Stimulated activated CD8-positive, alpha-beta memory T cell treated with anti-CD3 and anti-CD28 coated beads, Interleukin-2, amount 100 ng/mL, for 1 hour (primary cell): Measurements from ENCODE around the gene MYOT.
"Not testable (repeated sequence)": the region's sequence is repeated elsewhere in the genome, so short reads cannot be mapped to it uniquely, and the experiment has no call there.

Experiments used
- DNase-seq, 2 donors: peaks; one replicate each; pipeline ENCODE4 v3.0.0-alpha.2; 2020; ENCODE audit warnings: low read depth in 2 of 2

The MYOT gene

DNA sequence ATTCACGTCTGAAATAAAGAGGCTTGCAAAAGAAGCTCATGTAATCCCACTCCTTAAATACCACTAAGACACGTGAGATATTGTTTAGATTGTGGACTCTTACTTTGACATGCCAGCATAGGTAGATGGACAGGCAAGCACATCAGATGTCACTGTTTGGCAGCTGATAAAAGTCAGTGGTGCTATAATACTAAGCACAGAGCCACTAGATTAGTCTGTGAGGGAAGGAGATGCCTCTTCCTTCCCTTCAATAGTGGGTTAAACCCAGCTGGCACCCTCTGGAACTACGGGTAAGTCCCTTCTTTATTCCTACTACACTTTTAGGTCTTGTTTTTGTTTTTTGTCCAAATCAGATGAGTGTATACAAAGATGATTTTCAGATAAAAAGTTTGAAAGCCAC is at the start of gene MYOT:
Gene MYOT, plus strand, starts transcription at position 197 of the 400 bp plus-strand sequence. CDS start 2,792 bp downstream, outside the sequence.
- no peak for DNase-seq

DNA sequence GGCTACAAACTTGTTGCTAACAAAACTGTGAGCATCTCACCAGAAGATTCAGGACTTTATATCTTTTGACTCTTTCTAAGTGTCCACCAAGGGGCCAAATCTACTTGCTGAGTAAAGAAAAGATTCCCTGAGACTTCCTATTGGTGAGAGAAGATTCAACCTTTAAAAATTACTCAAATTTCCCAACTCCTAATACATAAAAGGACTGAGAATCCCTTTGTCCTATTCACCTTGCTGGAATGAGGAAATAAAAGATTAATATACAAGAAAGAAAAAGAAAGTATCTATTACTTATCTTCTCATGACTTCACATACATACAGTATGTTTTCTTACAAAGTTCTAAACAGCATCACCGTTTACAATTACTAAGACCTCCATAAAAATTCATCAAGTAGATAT is 47.9 kb upstream of the MYOT start:
- DNase-seq, result no peak

- DNase-seq, result no peak
These were observed 45.4 kb upstream of the MYOT start for GRCh38 chr5:137822158-137822764.

DNA sequence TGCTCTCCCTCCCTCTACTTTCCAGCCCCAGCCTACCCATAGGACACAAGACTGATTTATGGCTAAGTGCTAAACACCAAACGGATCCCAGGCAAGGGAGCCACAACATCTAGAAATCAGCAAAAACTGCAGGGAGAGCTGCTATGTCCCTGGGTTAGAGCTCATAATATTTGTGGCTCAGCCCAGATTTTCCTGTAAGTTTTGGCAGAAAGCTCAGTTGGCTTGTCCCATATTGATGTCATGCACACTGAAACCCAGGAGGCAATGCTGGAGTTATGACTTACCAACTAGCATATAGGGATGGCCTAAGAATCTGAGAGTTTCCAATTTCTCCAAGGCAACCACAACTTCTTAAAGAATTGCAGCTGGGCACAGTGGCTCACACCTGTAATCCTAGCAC is 44.7 kb upstream of the MYOT start:
- DNase-seq, result no peak

DNA sequence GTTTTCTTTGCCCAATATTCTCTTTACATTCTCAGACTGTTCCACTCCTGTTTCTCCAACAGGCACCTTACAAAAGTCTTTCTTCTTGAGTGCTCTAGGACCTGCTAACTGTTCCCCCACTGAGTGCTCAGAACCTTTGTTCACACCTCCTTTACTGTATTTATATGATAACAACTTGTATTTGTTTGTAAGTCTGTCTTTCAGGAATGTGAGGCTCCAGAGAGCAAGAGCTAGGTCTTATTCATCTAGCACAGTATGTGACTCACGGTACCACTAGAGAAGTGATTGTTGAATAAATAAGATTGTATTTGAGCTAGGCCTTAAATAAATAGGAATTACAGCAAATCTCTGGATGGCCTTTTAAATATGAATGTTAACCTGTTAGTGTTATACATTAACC is 42.5 kb upstream of the MYOT start:
- no peak for DNase-seq

DNA sequence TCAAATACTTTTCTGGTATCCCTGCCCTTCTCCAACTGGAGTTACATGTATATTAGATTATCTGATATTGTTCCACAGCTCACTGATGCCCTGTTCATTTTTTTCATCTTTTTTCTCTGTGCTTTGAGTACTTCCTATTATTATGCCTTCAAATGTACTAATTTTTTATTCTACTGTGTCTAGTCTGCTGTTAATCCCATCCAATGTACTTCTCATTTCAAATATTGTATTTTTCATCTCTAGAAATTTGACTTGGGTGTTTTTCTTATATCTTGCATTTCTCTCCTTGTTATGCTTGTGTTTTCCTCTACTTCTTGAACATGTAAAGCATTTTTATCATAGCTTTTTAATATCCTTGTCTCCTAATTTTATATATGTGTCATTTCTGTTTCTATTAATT is 41.6 kb upstream of the MYOT start:
- no peak for DNase-seq

DNA sequence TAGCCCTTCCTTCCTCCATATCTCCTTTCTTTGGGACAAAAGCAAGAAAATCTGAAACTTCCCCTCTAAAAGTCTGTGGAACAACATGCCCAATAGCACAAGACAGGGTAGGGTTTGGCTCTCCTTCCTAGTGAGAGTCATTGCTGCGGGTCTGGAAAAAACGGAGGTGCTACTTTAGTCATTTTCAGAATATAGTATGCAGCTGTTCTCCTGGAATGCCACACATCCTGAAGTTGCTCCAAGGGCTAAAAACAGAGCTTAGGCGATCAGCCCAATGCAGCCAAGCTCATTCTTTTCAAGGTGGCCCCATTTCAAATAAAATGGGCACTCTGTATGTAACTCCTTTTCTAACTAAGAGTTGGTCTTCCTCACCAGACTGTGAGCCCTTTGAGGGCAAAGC is 39.5 kb upstream of the MYOT start:
- no peak for DNase-seq

- no peak for DNase-seq
These were observed 39.0 kb upstream of the MYOT start for GRCh38 chr5:137828664-137829063.

DNA sequence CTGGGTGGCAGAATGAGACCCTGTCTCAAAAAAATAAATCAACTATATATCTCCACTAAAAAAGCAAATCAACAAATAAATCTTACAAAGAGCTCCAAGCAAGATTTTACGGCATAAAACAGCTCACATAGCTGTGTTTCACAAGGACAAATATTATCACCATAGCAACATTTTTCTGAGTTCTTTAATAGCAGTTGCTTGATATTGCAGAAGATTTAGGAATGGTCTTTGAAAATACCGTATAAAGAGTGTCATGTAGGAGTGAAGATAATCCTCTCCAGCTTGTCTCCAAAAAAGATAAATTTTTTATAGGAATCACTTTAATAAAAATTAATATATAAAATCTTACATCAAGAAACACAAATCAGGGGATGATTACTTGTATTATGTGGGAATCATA is 36.6 kb upstream of the MYOT start:
- DNase-seq, result no peak

DNA sequence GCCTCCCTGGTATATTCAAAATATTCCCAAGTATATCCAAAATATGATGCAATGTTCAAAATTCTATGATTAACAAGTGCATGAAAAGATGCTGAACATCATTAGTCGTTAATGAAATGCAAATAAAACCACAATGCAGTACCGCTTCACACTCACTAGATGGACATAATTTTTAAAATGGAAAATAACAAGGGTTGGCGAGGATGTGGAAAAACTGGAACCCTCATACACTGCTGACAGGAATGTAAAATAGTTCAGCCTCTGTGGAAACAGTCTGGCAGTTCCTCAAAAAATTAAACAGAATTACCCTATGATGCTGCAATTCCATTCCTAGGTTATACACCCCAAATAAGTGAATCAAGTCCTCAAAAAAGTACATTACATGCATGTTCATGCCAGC is 36.1 kb upstream of the MYOT start:
- no peak for DNase-seq

DNA sequence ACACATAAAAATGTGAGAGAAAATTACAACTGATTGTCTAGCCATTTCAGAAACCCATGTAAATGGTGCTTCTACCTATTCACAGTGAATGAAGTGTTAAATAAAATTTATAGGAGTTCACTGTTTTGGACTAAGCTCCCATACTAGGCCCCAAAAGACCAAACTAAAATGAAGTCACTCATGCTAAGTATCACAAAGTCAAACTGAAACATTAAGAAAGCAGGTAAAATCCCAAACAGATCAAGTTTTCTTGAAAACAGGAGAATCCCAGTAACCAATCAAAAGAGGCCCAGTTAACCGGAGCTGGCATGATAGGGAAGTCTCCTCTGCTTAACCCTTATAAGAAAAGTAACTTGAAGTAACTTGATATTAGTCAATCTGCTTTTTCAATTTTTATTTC is 35.2 kb upstream of the MYOT start:
- no peak for DNase-seq

DNA sequence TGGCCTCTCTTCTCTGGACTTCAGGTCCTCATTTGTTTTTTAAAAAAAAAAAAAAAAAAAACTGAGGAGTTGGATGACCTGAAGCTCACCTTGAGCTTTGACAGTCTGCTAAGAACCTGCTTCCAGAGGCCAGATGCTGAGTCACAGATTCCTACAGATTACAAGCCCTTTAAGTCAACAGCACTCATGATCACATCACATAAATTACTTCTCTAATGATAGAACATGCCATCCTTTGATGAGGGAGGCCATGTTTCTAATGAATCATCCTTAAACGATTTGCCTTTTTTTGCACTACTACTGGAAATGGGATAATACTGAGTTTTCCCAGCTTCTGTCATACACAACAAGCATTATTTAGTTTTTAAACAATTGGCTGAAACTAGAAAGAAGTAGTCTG is 34.2 kb upstream of the MYOT start:
- DNase-seq, result no peak

- no peak for DNase-seq
These were observed 33.1 kb upstream of the MYOT start for GRCh38 chr5:137834498-137835049.

DNA sequence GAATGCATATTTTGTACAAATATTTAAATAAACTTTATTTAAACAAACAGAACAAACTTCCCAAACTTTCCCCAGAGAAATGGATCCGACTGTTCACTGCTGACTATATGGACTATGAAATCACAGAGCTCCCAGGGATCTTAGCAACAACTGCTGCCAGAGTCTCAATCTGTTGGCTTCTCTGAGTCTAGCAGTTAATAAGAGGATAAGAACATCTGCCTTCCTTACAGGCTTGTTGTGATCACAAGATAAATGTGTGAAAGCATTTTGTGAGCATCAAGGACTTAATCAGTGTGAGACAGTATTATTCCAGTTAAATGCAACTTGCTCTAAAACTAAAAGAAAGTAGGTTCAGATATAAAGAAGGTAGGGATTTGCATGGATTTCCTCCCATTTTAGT is 31.4 kb upstream of the MYOT start:
- no peak for DNase-seq

- DNase-seq, result no peak
These were observed 30.7 kb upstream of the MYOT start for GRCh38 chr5:137836997-137837396.

- DNase-seq, result no peak
These were observed 29.9 kb upstream of the MYOT start for GRCh38 chr5:137837491-137838394.

GRCh38 chr5:137838976-137839375 is 28.7 kb upstream of the MYOT start:
- DNase-seq, result no peak

DNA sequence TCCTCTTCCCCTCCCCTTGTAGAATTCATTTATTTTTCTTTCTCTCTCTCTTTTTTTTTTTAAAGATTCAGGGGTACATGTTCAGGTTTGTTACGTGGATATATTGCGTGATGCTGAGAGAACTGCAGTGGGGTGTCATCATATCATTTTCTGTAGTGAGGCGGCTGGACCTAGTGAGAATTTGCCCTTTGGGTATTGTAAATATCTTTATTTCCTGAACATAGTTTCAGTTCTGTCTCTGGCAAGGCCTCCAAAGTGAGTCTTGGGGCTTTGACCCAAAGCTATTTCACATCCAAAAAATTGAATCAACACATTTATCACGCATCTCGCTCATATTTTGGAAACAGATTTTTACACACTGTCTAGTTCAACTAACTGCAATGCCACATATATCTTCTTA is 25.4 kb upstream of the MYOT start:
- DNase-seq, result no peak

DNA sequence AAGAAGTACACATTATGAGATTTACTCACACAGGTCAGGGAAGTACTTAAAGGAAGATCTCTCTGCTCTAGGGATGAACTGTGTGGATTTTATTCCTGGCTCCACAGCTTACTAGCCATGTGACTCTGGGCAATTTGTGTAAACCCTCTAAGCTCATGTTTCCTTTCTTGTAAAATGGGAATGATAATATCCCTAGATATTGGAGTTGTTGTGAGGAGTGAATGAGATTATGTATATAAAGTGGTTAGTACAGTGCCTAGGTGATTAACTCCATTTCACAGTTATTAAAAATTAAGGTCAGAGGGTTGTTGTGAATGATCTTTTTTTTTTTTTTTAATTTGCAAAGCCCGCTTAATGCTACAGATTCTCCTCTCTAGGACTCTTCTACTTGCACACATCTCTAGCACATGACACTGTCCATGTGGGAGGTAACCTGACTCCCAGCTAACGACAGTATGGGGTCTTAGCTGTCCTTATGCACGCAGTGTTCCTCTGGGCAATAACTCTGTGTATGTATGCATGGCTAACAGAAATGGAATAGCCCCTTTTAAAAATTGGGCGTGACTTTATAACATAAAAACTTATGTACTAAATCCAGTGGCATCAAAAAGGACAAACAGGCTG is 23.9 kb upstream of the MYOT start:
- DNase-seq, result no peak

DNA sequence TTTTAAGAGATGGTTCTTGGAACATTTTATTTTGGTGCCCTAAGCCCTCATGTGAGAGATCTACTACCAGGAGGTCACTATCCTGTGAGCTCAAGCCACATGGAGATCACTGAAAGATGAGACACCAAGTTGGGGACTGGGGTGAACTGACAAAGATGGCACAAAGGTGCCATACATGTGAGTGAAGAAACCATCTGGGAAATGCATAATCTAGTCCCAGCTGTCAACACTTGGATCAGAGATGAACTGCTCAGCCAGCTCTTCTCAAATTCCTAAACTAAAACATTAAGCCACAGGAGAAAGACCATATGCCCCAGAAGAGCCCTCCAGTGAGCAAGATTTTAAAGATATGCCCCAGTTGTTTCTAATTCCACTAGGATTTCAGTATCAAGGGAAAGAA is 22.2 kb upstream of the MYOT start:
- no peak for DNase-seq

- no peak for DNase-seq
These were observed 20.0 kb upstream of the MYOT start for GRCh38 chr5:137847687-137848086.

DNA sequence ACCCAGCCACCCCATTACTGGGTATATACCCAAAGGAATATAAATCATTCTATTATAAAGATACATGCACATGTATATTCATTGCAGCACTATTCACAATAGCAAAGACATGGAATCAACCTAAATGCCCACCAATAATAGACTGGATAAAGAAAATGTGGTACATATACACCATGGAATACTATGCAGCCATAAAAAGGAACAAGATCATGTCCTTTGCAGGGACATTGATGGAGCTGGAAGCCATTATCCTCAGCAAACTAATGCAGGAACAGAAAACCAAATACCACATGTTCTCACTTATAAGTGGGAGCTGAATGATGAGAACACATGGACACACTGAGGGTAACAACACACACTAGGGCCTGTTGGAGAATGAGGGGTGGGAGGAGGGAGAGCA is 14.5 kb upstream of the MYOT start:
- not testable (repeated sequence) for DNase-seq

GRCh38 chr5:137856201-137856600 is 11.5 kb upstream of the MYOT start:
- no peak for DNase-seq
